Activated naive CD4-positive, alpha-beta T cell treated with anti-CD3 and anti-CD28 coated beads, Interleukin-2, amount 10 ng/mL, durations not matched to agents 7 days and 5 days (primary cell): ENCODE data around the gene BCL6B.

Experiments used
- CTCF ChIA-PET: fragments of 350-600 bp; sonication (Branson Sonifier 250); formaldehyde crosslinking; loops from one replicate; lab custom pipeline; 2021; ENCODE audit warnings: antibody characterized with exemption; lab: Charles Lee
- DNase-seq: peaks from one replicate; pipeline ENCODE4 v3.0.0-alpha.2; 2020
- H3K27ac Mint-ChIP-seq: one replicate; pipeline ENCODE4 v1.8.0; 2021; ENCODE audit warnings: mild to moderate bottlenecking, moderate library complexity, mixed read lengths
- H3K27me3 Mint-ChIP-seq: one replicate; pipeline ENCODE4 v1.8.0; 2021; ENCODE audit warnings: mild to moderate bottlenecking, mixed read lengths
- H3K36me3 Mint-ChIP-seq: one replicate; pipeline ENCODE4 v1.8.0; 2021; ENCODE audit warnings: mixed read lengths
- H3K4me1 Mint-ChIP-seq: one replicate; pipeline ENCODE4 v1.8.0; 2021; ENCODE audit warnings: mixed read lengths
- H3K4me3 Mint-ChIP-seq: one replicate; pipeline ENCODE4 v1.8.0; 2021; ENCODE audit warnings: mild to moderate bottlenecking, moderate library complexity, mixed read lengths
- H3K9me3 Mint-ChIP-seq: one replicate; pipeline ENCODE4 v1.8.0; 2021; ENCODE audit warnings: mixed read lengths

Gene BCL6B

DNA sequence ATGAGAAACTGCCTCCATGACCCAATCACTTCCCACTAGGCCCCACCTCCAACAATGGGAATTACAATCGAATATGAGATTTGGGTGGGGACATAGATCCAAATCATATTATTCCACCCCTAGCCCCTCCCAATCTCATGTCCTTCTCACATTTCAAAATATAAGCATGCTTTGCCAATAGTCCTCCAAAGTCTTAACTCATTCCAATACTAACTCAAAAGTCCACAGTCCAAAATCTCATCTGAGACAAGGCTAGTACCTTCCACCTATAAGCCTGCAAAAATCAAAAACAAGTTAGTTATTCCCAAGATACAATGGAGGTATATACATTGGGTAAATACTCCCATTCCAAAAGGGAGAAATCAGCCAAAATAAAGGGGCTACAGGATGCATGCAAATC is 44.3 kb downstream of the BCL6B start:
- H3K9me3 Mint-ChIP-seq = peaks cover 24% of the 10 kb centered on the region
- no peak for DNase-seq
- H3K27me3 Mint-ChIP-seq = peaks cover 47% of the 10 kb centered on the region
- no peak overlapping the region for H3K27ac Mint-ChIP-seq
- CTCF ChIA-PET = no interaction called here
- no peak overlapping the region for H3K4me3 Mint-ChIP-seq
- H3K4me1 Mint-ChIP-seq = no peaks in the 10 kb centered on the region
- H3K36me3 Mint-ChIP-seq = peaks cover 3% of the 10 kb centered on the region

GRCh38 chr17:7068268-7068667 is 45.4 kb downstream of the BCL6B start:
- H3K36me3 Mint-ChIP-seq = peaks cover 3% of the 10 kb centered on the region
- H3K4me1 Mint-ChIP-seq = no peaks in the 10 kb centered on the region
- no peak overlapping the region for H3K4me3 Mint-ChIP-seq
- DNase-seq = no peak
- H3K27me3 Mint-ChIP-seq = peaks cover 48% of the 10 kb centered on the region
- no peak overlapping the region for H3K27ac Mint-ChIP-seq
- CTCF ChIA-PET = no interaction called here
- peaks cover 24% of the 10 kb centered on the region for H3K9me3 Mint-ChIP-seq

DNA sequence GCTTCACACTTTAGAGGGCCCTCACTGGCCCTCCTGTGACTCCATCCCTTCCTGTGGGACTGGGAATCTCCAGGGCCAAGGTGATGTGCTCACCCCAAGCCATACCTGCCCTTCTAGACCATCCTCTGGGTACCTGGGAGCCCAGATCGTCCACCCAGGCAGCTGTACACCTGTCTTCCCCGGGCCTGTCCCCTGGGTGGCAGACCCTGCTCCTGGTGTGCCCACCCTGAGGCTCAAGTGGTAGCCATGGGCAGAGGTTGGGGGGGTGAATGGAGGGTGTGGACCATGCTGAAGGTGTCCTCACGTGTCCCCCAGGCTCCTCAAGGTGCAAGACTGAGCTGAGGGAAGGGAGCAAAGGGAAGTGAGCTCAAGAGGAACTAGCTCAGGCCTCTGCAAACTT is 47.9 kb downstream of the BCL6B start:
- Mint-ChIP-seq H3K9me3 (peaks cover 24% of the 10 kb centered on the region), H3K27ac (no peak overlapping the region), H3K4me1 (no peaks in the 10 kb centered on the region), H3K4me3 (no peak overlapping the region), H3K27me3 (peaks cover 31% of the 10 kb centered on the region), H3K36me3 (peaks cover 3% of the 10 kb centered on the region)
- CTCF ChIA-PET = interaction anchor here (0.6 kb wide), 1 partner anchor 706 kb away, joined by 3 read pairs; no protein-coding TSS in a partner anchor
- DNase-seq = no peak

DNA sequence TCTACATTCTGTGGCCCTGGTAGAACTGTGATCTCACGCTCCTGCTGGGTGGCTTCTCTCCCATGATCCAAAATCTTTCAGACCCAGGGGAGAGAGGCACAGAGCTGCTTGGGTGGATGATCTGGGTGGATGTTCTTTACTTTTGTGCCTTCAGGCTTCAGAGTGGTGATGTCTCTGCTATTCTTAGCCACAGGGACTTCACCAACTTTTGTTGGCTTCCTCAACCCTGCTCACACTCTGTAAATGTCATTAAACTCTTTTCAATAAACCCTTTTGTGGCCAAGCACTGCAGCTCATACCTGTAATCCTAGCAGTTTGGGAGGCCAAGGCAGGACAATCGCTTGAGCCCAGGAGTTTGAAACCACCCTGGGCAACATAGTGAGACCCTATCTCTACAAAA is 49.6 kb downstream of the BCL6B start:
- no peak overlapping the region for H3K27ac Mint-ChIP-seq
- no peak for DNase-seq
- H3K4me3 Mint-ChIP-seq = no peak overlapping the region
- peaks cover 3% of the 10 kb centered on the region for H3K36me3 Mint-ChIP-seq
- CTCF ChIA-PET = no interaction called here
- peaks cover 31% of the 10 kb centered on the region for H3K27me3 Mint-ChIP-seq
- H3K9me3 Mint-ChIP-seq = peaks cover 18% of the 10 kb centered on the region
- H3K4me1 Mint-ChIP-seq = no peaks in the 10 kb centered on the region

- CTCF ChIA-PET = no interaction called here
- no peak overlapping the region for H3K27ac Mint-ChIP-seq
- no peak for DNase-seq
- H3K9me3 Mint-ChIP-seq = no peaks in the 10 kb centered on the region
- no peaks in the 10 kb centered on the region for H3K4me1 Mint-ChIP-seq
- H3K27me3 Mint-ChIP-seq = peaks cover 27% of the 10 kb centered on the region
- no peak overlapping the region for H3K4me3 Mint-ChIP-seq
- H3K36me3 Mint-ChIP-seq = no peaks in the 10 kb centered on the region
Observed at GRCh38 chr17:7074931-7075330, 52.1 kb downstream of the BCL6B start.

DNA sequence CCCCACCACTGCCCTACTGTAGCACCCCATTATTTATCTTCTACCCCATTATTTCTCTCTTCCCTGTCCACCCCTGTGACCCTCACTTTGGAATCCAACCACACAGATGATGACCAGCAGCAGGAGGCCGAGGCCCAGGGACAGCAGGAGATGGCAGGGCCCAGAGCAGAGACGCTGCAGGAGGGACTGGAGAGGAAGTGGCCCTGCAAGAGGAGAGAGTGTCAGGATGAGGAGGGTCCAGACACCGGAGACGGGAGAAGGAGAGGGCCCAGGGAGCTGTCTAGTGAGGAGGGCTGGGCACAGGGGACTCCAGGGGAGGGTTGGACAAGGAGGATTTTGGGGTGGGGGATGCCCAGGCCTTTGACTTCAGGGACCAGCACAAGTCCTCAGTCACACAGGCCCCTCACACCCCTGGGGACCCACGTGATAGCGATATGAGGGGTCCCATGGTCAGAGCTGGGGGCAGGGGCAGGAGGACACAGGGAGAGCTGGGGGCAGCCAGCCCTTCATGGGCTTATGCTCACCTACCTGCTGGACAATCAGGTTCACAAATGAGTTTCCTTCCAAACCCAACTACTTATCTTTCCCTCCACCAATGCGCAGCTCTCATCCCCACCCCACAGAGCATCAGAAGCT is 55.2 kb downstream of the BCL6B start:
- Mint-ChIP-seq H3K4me3 (no peak overlapping the region), H3K27ac (no peak overlapping the region), H3K9me3 (peaks cover 7% of the 10 kb centered on the region), H3K36me3 (no peaks in the 10 kb centered on the region), H3K27me3 (peaks cover 24% of the 10 kb centered on the region), H3K4me1 (peaks cover 27% of the 10 kb centered on the region)
- DNase-seq = no peak
- CTCF ChIA-PET = no interaction called here

GRCh38 chr17:7078711-7079110 is 55.9 kb downstream of the BCL6B start:
- peaks cover 29% of the 10 kb centered on the region for H3K27me3 Mint-ChIP-seq
- H3K9me3 Mint-ChIP-seq = peaks cover 7% of the 10 kb centered on the region
- no peaks in the 10 kb centered on the region for H3K36me3 Mint-ChIP-seq
- CTCF ChIA-PET = no interaction called here
- H3K4me1 Mint-ChIP-seq = peaks cover 32% of the 10 kb centered on the region
- no peak for DNase-seq
- no peak overlapping the region for H3K27ac Mint-ChIP-seq
- no peak overlapping the region for H3K4me3 Mint-ChIP-seq
